ENCODE results near the gene PNMA1.

The PNMA1 gene

GRCh38 chr14:73713803-73714655 lies at the start of gene PNMA1:
TSS of gene PNMA1 (minus strand) at chr14:73714384. CDS start at chr14:73713639, 745 bp downstream.
- TF ChIP-seq GATA3 (IDR thresholded peaks at IDR 0.05; ENCODE audit: low read depth, low read length) (no peak), GATA2 (IDR thresholded peaks at IDR 0.05; ENCODE audit: low read depth, low read length) (no peak)

GRCh38 chr14:73763396-73763795 lies 49.2 kb upstream of the PNMA1 start:
- no peak for TF ChIP-seq GATA3 (IDR thresholded peaks at IDR 0.05; ENCODE audit: low read depth, low read length)
- no peak for TF ChIP-seq GATA2 (IDR thresholded peaks at IDR 0.05; ENCODE audit: low read depth, low read length)

- no peak for TF ChIP-seq GATA3 (IDR thresholded peaks at IDR 0.05; ENCODE audit: low read depth, low read length)
- TF ChIP-seq GATA2 (IDR thresholded peaks at IDR 0.05; ENCODE audit: low read depth, low read length) = no peak
These were observed 48.2 kb upstream of the PNMA1 start for GRCh38 chr14:73762375-73762822.

- TF ChIP-seq GATA3 (IDR thresholded peaks at IDR 0.05; ENCODE audit: low read depth, low read length) = no peak
- no peak; the same call in 1 of the 2 replicates for TF ChIP-seq GATA2 (IDR thresholded peaks at IDR 0.05; ENCODE audit: low read depth, low read length)
These were observed 47.6 kb upstream of the PNMA1 start for GRCh38 chr14:73761618-73762355.

- TF ChIP-seq GATA2 (IDR thresholded peaks at IDR 0.05; ENCODE audit: low read depth, low read length) = no peak
- no peak for TF ChIP-seq GATA3 (IDR thresholded peaks at IDR 0.05; ENCODE audit: low read depth, low read length)
These were observed 46.7 kb upstream of the PNMA1 start for GRCh38 chr14:73760598-73761586.

- TF ChIP-seq GATA2 (IDR thresholded peaks at IDR 0.05; ENCODE audit: low read depth, low read length) = no peak
- TF ChIP-seq GATA3 (IDR thresholded peaks at IDR 0.05; ENCODE audit: low read depth, low read length) = no peak
These were observed 45.8 kb upstream of the PNMA1 start for GRCh38 chr14:73759714-73760597.

- no peak for TF ChIP-seq GATA3 (IDR thresholded peaks at IDR 0.05; ENCODE audit: low read depth, low read length)
- TF ChIP-seq GATA2 (IDR thresholded peaks at IDR 0.05; ENCODE audit: low read depth, low read length) = no peak
These were observed 45.1 kb upstream of the PNMA1 start for GRCh38 chr14:73759183-73759713.

- TF ChIP-seq GATA3 (IDR thresholded peaks at IDR 0.05; ENCODE audit: low read depth, low read length) = no peak
- TF ChIP-seq GATA2 (IDR thresholded peaks at IDR 0.05; ENCODE audit: low read depth, low read length) = no peak
These were observed 44.4 kb upstream of the PNMA1 start for GRCh38 chr14:73758392-73759182.

DNA sequence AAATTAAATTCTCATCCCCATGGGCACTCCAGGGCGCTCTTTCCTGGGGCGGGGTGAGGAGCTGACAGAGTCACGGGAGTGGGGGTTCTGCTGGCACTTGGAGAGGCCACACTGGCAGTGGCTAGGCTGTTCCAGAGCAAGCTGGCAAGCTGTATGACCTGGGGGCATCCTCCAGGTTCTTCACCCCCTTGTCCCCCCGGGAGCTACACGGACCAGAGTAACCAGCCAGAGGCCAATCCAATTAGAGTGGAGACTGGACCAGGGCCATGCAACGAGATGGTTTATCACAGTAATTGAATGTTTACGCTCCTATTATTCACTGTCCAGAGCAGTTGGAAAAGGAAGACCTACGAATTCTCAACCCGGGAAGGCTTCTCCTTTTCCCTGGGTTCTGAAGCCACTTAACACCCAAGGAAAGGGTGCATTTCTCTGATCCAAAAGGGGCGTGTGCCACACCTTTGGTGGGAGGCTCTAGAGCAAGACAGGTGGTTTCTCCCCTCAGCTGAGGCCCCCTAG lies 43.8 kb upstream of the PNMA1 start:
- TF ChIP-seq GATA3 (IDR thresholded peaks at IDR 0.05; ENCODE audit: low read depth, low read length) (no peak), GATA2 (IDR thresholded peaks at IDR 0.05; ENCODE audit: low read depth, low read length) (peak; percentile 58; the same call in 1 of the 2 replicates)

DNA sequence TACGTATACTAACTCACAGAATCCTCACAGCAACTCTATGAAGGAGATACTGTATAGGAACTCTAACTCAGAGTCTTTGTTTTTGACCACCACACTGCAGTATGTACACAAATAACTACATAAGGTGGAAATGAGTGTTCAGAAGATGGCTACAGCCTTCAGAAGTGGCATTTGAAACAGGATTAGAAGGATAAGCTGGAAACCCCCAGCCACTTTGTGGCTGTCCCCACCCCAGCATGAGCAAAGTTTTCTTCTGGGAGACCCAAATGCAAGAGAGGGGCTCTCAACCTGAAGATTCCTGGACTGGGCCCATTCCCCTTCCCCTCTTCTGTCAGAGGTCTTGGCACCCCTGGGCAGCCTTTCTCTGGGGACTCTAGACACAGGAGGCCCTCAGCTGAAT lies 43.2 kb upstream of the PNMA1 start:
- TF ChIP-seq GATA2 (IDR thresholded peaks at IDR 0.05; ENCODE audit: low read depth, low read length) (no peak), GATA3 (IDR thresholded peaks at IDR 0.05; ENCODE audit: low read depth, low read length) (no peak)

GRCh38 chr14:73755434-73756014 lies 41.3 kb upstream of the PNMA1 start:
- TF ChIP-seq GATA2 (IDR thresholded peaks at IDR 0.05; ENCODE audit: low read depth, low read length) (no peak), GATA3 (IDR thresholded peaks at IDR 0.05; ENCODE audit: low read depth, low read length) (no peak)
